Measurements from ENCODE around the gene IGHMBP2. TPM values are rescaled to one million over a fixed set of nuclear protein-coding genes. Genes with fewer than 3 reads are reported as not detected.

IGHMBP2 gene
- total RNA-seq, 2 experiments from 2014 or later: 17.5 to 18.5 TPM

- H3K4me1 ChIP-seq (ENCODE audit: insufficient read depth, low read length): peaks cover 31% of the 10 kb centered on the region
Measured at GRCh38 chr11:68905421-68906360, 2.0 kb downstream of the IGHMBP2 start.

GRCh38 chr11:68908273-68908672 lies 4.6 kb downstream of the IGHMBP2 start:
- ChIA-PET POLR2A (no interaction called here), CTCF (no interaction called here)
- Mint-ChIP-seq H3K27me3 (no peaks in the 10 kb centered on the region), H3K27ac (no peak overlapping the region), H3K36me3 (ENCODE audit: low read depth) (peaks cover 78% of the 10 kb centered on the region), H3K4me3 (no peak overlapping the region), H3K9me3 (no peaks in the 10 kb centered on the region), H3K4me1 (ENCODE audit: low read depth) (peaks cover 26% of the 10 kb centered on the region)
- no peak for ATAC-seq (ENCODE audit: poor library complexity)
- H3K36me3 ChIP-seq (ENCODE audit: insufficient read depth, low read length): peaks cover 47% of the 10 kb centered on the region
- no peaks in the 10 kb centered on the region for H3K9me3 ChIP-seq (ENCODE audit: control insufficient read depth in 1 of 2, insufficient read depth in 1 of 2, low read length in 2 of 2)
- intact Hi-C loops (cut with DNase I, micrococcal nuclease): loop anchor here in 1 of 2 experiments (10.0 kb wide), 2 partner anchors 443 to 1297 kb away; partner anchors contain the start of genes FADD and PPP6R3
- no peak overlapping the region for H3K4me3 ChIP-seq (ENCODE audit: low read length)
- DNase-seq: no peak
- peaks cover 20% of the 10 kb centered on the region for H3K4me1 ChIP-seq (ENCODE audit: insufficient read depth, low read length)
- no peaks in the 10 kb centered on the region for H3K27me3 ChIP-seq (ENCODE audit: control insufficient read depth in 1 of 2, insufficient read depth in 2 of 2, low read length in 2 of 2)
- H3K27ac ChIP-seq (ENCODE audit: low read depth in 1 of 2, low read length in 2 of 2): no peak overlapping the region
- TF ChIP-seq CTCF (IDR thresholded peaks at IDR 0.05): no peak

More at GRCh38 chr11:68905421-68906360, 2.0 kb downstream of the IGHMBP2 start:
- H3K27me3 Mint-ChIP-seq: no peaks in the 10 kb centered on the region
- ATAC-seq (ENCODE audit: poor library complexity): no peak
- peaks cover 44% of the 10 kb centered on the region for H3K4me1 Mint-ChIP-seq (ENCODE audit: low read depth)
- peak overlapping the region; percentile 98 for H3K4me3 Mint-ChIP-seq
- H3K9me3 Mint-ChIP-seq: no peaks in the 10 kb centered on the region
- H3K36me3 Mint-ChIP-seq (ENCODE audit: low read depth): peaks cover 74% of the 10 kb centered on the region
- Histone ChIP-seq H3K4me3 (ENCODE audit: low read length) (peak overlapping the region; percentile 95), H3K27ac (ENCODE audit: low read depth in 1 of 2, low read length in 2 of 2) (no peak overlapping the region), H3K36me3 (ENCODE audit: insufficient read depth, low read length) (peaks cover 23% of the 10 kb centered on the region), H3K27me3 (ENCODE audit: control insufficient read depth in 1 of 2, insufficient read depth in 2 of 2, low read length in 2 of 2) (no peaks in the 10 kb centered on the region), H3K9me3 (ENCODE audit: control insufficient read depth in 1 of 2, insufficient read depth in 1 of 2, low read length in 2 of 2) (no peaks in the 10 kb centered on the region)
- DNase-seq: no peak
- POLR2A ChIA-PET: no interaction called here
- intact Hi-C loops (cut with DNase I, micrococcal nuclease): loop anchor here in 1 of 2 experiments (10.0 kb wide), 2 partner anchors 441 to 1299 kb away; partner anchors contain the start of genes FADD and PPP6R3
- no peak overlapping the region for H3K27ac Mint-ChIP-seq
- CTCF ChIA-PET: interaction anchor here (0.5 kb wide), 1 partner anchor 49 kb away, joined by 3 read pairs; no protein-coding TSS in a partner anchor
- TF ChIP-seq CTCF (IDR thresholded peaks at IDR 0.05): no peak

- no peak for ATAC-seq (ENCODE audit: poor library complexity)
- POLR2A ChIA-PET: interaction anchor here (1.4 kb wide), 1 partner anchor 55 kb away, joined by 3 read pairs; no protein-coding TSS in a partner anchor
- Mint-ChIP-seq H3K27ac (no peak overlapping the region), H3K36me3 (ENCODE audit: low read depth) (peaks cover 74% of the 10 kb centered on the region), H3K4me3 (no peak overlapping the region), H3K4me1 (ENCODE audit: low read depth) (peaks cover 3% of the 10 kb centered on the region), H3K9me3 (no peaks in the 10 kb centered on the region), H3K27me3 (no peaks in the 10 kb centered on the region)
- Histone ChIP-seq H3K4me3 (ENCODE audit: low read length) (no peak overlapping the region), H3K36me3 (ENCODE audit: insufficient read depth, low read length) (peaks cover 70% of the 10 kb centered on the region), H3K27ac (ENCODE audit: low read depth in 1 of 2, low read length in 2 of 2) (no peak overlapping the region), H3K9me3 (ENCODE audit: control insufficient read depth in 1 of 2, insufficient read depth in 1 of 2, low read length in 2 of 2) (no peaks in the 10 kb centered on the region), H3K4me1 (ENCODE audit: insufficient read depth, low read length) (no peaks in the 10 kb centered on the region), H3K27me3 (ENCODE audit: control insufficient read depth in 1 of 2, insufficient read depth in 2 of 2, low read length in 2 of 2) (no peaks in the 10 kb centered on the region)
- CTCF ChIA-PET: no interaction called here
- intact Hi-C loops (cut with DNase I, micrococcal nuclease): no loop called here
- TF ChIP-seq CTCF (IDR thresholded peaks at IDR 0.05): no peak
- DNase-seq: no peak
Measured at GRCh38 chr11:68910965-68911364, 7.3 kb downstream of the IGHMBP2 start.
